Fibroblast of villous mesenchyme (primary cell): ENCODE measurements around the gene ANXA2R. TPM values are rescaled to one million over a fixed set of nuclear protein-coding genes. Genes with fewer than 3 reads are reported as not detected.

Experiments used
- DNase-seq: peaks from one replicate; pipeline ENCODE4 v3.0.0-alpha.2; 2010; ENCODE audit warnings: low read depth
- H3K4me3 ChIP-seq: 2 replicates; pipeline ENCODE4 v1.5.1; 2011; ENCODE audit warnings: low read depth, mild to moderate bottlenecking, low read length
- total RNA-seq: library from RNA; depleted of rRNA; stranded (reverse); fragments of >200 nt; gene quantifications from 2 replicates; pipeline ENCODE4 v1.2.3, GENCODE V29; 2012
- TF ChIP-seq, protein P1 (sequence below): IDR thresholded peaks from 2 replicates; pipeline ENCODE4 v1.5.1; 2012; ENCODE audit warnings: low read depth, mild to moderate bottlenecking, low read length; ENCODE audit not compliant: insufficient read depth

ANXA2R gene
- total RNA-seq, 1 donor: 3.9 TPM

DNA sequence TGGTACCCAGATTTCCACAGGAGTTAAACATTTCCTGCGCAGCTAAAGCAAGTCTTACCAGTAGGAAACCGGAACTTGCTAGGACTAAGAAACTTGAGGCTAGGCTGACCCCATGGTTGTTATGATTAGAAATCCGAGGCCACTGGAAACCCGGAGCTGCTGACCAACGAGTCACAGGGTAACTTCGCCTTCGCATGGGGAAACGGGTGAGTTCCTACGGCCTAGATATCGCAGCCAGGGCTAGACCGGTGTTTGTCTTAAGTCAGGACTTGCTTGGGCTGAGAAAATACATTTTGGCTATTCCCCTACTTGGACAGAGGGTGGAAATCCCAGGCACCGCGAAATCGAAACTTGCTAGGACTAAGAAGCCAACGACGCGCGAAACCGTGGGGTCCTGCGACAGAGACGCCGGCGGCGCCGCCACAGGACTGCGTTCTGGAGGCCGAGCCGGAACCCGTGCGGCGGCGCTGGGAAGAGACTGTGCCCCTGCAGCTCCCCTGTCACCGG, 1.6 kb upstream of the ANXA2R start:
- peak; percentile 94 for DNase-seq
- TF ChIP-seq, protein P1, sequence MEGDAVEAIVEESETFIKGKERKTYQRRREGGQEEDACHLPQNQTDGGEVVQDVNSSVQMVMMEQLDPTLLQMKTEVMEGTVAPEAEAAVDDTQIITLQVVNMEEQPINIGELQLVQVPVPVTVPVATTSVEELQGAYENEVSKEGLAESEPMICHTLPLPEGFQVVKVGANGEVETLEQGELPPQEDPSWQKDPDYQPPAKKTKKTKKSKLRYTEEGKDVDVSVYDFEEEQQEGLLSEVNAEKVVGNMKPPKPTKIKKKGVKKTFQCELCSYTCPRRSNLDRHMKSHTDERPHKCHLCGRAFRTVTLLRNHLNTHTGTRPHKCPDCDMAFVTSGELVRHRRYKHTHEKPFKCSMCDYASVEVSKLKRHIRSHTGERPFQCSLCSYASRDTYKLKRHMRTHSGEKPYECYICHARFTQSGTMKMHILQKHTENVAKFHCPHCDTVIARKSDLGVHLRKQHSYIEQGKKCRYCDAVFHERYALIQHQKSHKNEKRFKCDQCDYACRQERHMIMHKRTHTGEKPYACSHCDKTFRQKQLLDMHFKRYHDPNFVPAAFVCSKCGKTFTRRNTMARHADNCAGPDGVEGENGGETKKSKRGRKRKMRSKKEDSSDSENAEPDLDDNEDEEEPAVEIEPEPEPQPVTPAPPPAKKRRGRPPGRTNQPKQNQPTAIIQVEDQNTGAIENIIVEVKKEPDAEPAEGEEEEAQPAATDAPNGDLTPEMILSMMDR: no peak

DNA sequence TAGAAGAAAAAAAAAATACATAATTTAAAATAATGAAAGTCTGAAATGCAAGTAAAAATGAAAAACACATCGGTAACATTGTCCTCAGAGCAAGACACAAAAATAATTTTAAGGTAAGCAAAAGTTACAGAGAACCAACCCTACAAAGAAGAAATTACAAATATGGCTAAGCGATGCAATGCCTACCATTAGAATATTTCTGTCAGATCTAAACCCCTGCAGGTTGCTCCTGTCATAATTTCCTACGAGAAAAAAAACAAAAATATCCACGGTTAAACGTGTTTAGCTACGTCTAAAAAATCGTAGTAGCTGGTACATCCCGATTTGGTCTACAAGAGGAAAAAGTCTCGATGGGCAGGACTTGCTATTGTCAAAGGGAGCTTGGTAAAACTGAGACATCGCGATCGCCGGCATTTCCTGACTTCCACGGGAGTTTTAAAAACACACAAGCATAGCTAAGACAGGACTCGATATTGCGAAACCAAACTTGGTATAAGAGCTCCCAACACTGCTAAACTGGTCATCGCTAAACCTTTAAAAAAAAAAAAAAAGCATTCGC, 1.1 kb upstream of the ANXA2R start:
- DNase-seq: no peak
- peak overlapping the region; percentile 76 for H3K4me3 ChIP-seq
- TF ChIP-seq, protein P1: no peak

More for the DNA sequence above, 1.6 kb upstream of the ANXA2R start:
- peak overlapping the region; percentile 76 for H3K4me3 ChIP-seq

DNA sequence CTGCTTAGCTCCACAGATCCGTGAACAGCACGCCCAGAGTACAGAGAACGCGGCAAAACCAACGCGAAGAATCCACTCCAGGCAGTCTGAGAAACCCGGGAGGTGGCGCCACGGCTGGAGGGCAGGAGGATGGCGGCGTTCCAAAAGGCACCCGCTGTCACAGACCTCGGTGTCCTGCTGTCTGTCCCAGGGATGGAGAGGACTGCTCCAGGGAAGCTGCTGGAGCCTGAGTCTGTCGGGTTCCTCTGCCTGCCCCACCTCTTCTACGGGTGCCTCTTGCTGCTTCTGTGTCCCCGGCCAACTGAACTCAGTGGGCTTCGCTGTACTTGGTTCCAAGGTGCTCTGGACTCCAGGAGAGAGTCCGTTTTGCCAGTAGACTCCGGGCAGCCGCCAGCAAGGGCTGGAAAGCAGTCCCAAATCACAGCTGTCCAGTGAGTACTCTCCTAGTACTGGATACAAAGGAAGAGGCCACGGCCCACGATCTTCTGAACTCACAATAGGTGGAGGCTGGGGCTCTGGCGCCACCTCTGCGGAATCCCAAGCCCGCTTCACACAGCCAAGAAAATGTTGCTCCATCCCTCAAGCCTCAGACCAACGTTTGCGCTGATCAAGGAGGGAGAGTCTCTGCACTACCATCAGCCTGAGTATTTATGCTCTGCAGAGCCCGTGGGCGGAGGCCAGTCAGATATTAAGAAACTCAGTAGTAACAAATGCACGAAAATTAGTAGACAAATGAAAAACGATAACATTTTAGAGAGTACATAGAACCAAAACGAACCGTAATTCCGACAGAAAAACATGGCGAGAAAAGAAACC, 440 bp downstream of the ANXA2R start:
- DNase-seq: peak; percentile 84
- TF ChIP-seq, protein P1: peak; percentile 27
- H3K4me3 ChIP-seq: peak overlapping the region; percentile 76

DNA sequence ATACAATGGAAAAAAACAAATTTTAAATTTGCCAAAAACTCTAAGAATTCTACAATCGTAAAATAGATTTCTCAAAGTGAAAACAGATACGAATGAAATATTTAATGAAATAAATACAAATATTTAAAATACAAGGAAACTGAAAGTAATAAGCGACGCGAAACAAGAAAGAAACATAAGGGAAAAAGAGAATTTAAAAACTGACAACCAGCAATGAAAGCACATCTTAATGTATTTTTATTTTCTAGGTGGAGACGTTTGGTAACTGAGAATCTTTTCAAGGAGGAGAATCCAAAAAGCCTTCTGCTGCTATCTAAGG, 1.0 kb downstream of the ANXA2R start:
- H3K4me3 ChIP-seq: peak overlapping the region; percentile 76
- TF ChIP-seq, protein P1: no peak
- no peak for DNase-seq

DNA sequence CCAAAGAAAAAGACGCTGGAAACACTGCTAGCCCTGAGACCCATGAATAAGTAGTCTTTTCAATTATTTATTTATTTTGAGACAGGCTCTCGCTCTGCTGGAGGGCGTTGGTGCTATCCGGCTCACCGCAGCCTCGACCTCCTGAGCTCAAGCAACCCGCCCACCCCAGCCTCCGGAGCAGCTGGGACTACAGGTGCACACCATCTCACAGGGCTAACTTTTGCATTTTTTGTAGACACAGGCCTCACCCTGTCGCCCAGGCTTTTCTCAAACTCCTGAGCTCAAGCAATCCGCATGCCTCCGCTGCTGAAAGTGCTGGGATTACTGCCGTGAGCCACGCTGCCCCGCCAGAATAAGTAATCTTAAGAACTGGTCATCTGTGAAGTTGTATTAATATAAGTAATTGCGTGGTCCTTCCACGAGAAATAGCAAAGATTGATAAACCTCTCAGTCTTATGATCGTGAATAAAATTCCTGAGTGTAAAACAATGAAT, 1.6 kb downstream of the ANXA2R start:
- TF ChIP-seq, protein P1: no peak
- H3K4me3 ChIP-seq: peak overlapping the region; percentile 76

DNA sequence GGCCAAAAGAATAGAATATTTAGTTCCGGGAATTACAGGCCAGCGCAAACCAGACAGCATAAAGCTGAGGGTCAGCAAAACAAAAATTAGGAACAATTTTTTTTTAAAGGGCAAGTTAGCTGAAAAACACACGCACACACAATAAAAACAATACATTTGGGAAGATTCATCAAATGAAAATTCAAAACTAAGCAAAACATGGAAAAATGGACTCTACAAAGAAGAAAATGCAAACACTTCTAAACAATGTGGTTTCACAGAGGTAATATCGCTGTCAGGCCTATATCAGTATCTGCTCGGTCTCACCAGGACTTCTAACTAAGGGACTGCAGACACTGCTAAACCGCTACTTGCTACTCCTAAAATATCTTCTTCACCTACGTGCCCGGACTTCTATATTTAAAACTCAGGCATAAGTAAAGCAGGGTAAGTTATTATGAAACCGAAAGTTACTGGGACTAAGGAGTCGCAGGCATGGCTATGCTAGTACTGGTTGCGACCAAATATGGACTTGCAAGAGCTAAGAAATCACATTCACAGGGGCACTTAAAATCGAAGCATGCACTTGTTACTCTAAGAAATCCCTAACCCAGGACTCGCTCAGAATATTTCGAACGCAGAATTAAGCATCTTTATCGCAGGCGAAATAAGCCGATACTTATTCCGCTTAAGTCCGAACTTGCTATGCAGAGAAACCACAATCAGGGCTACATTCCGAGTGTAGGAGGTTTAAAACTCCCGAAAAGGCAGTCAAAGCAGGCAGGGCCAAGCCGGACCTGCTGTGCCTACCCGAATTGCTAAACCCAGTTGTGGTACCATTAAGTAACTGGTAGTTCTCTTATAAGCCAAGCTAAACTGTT, 2.3 kb downstream of the ANXA2R start:
- TF ChIP-seq, protein P1: no peak
- H3K4me3 ChIP-seq: peak overlapping the region; percentile 76
- DNase-seq: peak; percentile 85

More for the DNA sequence above, 1.6 kb downstream of the ANXA2R start:
- no peak for DNase-seq
